ENCODE results near the gene KCTD17.

DNA sequence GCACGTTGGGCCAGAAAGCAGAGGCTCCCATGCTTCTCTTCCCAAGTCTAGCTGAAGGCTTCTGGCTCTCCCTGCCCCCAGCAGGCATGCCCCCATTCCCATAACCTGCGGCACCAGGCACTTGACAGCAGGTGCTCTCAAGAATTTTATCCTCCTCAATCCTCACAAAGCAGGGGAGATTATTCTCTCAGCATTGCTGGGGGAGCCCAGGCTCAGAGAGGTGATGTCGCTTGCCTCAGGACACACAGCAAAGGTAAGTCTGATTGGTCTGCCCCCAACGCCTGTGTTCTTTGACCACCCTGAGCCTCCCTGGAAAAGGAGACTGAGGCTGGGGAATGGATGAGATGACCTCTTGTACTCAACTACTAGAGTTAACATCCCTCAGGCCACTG is 37.1 kb upstream of the KCTD17 start:
- TF ChIP-seq, protein P1, sequence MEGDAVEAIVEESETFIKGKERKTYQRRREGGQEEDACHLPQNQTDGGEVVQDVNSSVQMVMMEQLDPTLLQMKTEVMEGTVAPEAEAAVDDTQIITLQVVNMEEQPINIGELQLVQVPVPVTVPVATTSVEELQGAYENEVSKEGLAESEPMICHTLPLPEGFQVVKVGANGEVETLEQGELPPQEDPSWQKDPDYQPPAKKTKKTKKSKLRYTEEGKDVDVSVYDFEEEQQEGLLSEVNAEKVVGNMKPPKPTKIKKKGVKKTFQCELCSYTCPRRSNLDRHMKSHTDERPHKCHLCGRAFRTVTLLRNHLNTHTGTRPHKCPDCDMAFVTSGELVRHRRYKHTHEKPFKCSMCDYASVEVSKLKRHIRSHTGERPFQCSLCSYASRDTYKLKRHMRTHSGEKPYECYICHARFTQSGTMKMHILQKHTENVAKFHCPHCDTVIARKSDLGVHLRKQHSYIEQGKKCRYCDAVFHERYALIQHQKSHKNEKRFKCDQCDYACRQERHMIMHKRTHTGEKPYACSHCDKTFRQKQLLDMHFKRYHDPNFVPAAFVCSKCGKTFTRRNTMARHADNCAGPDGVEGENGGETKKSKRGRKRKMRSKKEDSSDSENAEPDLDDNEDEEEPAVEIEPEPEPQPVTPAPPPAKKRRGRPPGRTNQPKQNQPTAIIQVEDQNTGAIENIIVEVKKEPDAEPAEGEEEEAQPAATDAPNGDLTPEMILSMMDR (IDR thresholded peaks at IDR 0.05), result no peak
- no peak for TF ChIP-seq POLR2A (IDR thresholded peaks at IDR 0.05)

All from Peyer's patch (tissue), 4 donors.